Measurements from ENCODE around the gene NCKAP5. TPM values are rescaled to one million over a fixed set of nuclear protein-coding genes. Genes with fewer than 3 reads are reported as not detected.

Gene NCKAP5
- total RNA-seq, 2 experiments from 2014 or later, result not detected

- no peak overlapping the region for H3K27ac Mint-ChIP-seq
These were observed 121.0 kb downstream of the NCKAP5 start for GRCh38 chr2:133447303-133447702.

GRCh38 chr2:133444465-133444864 is 123.8 kb downstream of the NCKAP5 start:
- Mint-ChIP-seq H3K4me3 (no peak overlapping the region), H3K36me3 (ENCODE audit: low read depth) (no peaks in the 10 kb centered on the region), H3K27ac (no peak overlapping the region), H3K27me3 (no peaks in the 10 kb centered on the region), H3K9me3 (no peaks in the 10 kb centered on the region), H3K4me1 (ENCODE audit: low read depth) (no peaks in the 10 kb centered on the region)
- intact Hi-C loops (cut with micrococcal nuclease), result no loop called here
- ChIA-PET CTCF (no interaction called here), POLR2A (no interaction called here)
- DNase-seq (no peak), ATAC-seq (no peak)
- TF ChIP-seq CTCF (IDR thresholded peaks at IDR 0.05), result no peak

More at GRCh38 chr2:133447303-133447702, 121.0 kb downstream of the NCKAP5 start:
- DNase-seq (no peak), ATAC-seq (no peak)
- POLR2A ChIA-PET, result no interaction called here
- no peaks in the 10 kb centered on the region for H3K4me1 Mint-ChIP-seq (ENCODE audit: low read depth)
- no peaks in the 10 kb centered on the region for H3K27me3 Mint-ChIP-seq
- H3K9me3 Mint-ChIP-seq, result no peaks in the 10 kb centered on the region
- CTCF ChIA-PET, result interaction anchor here (0.6 kb wide), 1 partner anchor 14 kb away, joined by 3 read pairs; no protein-coding TSS in a partner anchor
- intact Hi-C loops (cut with micrococcal nuclease), result no loop called here
- H3K4me3 Mint-ChIP-seq, result no peak overlapping the region
- no peak for TF ChIP-seq CTCF (IDR thresholded peaks at IDR 0.05)
- H3K36me3 Mint-ChIP-seq (ENCODE audit: low read depth), result no peaks in the 10 kb centered on the region

GRCh38 chr2:133442393-133442792 is 125.9 kb downstream of the NCKAP5 start:
- Mint-ChIP-seq H3K4me3 (no peak overlapping the region), H3K27me3 (no peaks in the 10 kb centered on the region), H3K27ac (no peak overlapping the region), H3K4me1 (ENCODE audit: low read depth) (no peaks in the 10 kb centered on the region), H3K9me3 (no peaks in the 10 kb centered on the region), H3K36me3 (ENCODE audit: low read depth) (no peaks in the 10 kb centered on the region)
- no peak for TF ChIP-seq CTCF (IDR thresholded peaks at IDR 0.05)
- ATAC-seq (no peak), DNase-seq (no peak)
- intact Hi-C loops (cut with micrococcal nuclease), result no loop called here
- POLR2A ChIA-PET, result no interaction called here
- CTCF ChIA-PET, result no interaction called here

- no peaks in the 10 kb centered on the region for H3K9me3 Mint-ChIP-seq
- no peaks in the 10 kb centered on the region for H3K36me3 Mint-ChIP-seq (ENCODE audit: low read depth)
- TF ChIP-seq CTCF (IDR thresholded peaks at IDR 0.05), result no peak
- ChIA-PET CTCF (no interaction called here), POLR2A (no interaction called here)
- intact Hi-C loops (cut with micrococcal nuclease), result no loop called here
- no peaks in the 10 kb centered on the region for H3K4me1 Mint-ChIP-seq (ENCODE audit: low read depth)
- no peak overlapping the region for H3K4me3 Mint-ChIP-seq
- no peaks in the 10 kb centered on the region for H3K27me3 Mint-ChIP-seq
- no peak for DNase-seq
- H3K27ac Mint-ChIP-seq, result no peak overlapping the region
- ATAC-seq, result no peak
These were observed 128.7 kb downstream of the NCKAP5 start for GRCh38 chr2:133439565-133439920.

- CTCF ChIA-PET, result no interaction called here
- POLR2A ChIA-PET, result no interaction called here
- H3K36me3 Mint-ChIP-seq (ENCODE audit: low read depth), result no peaks in the 10 kb centered on the region
- H3K9me3 Mint-ChIP-seq, result no peaks in the 10 kb centered on the region
- DNase-seq (no peak), ATAC-seq (no peak)
- H3K4me1 Mint-ChIP-seq (ENCODE audit: low read depth), result no peaks in the 10 kb centered on the region
- no peaks in the 10 kb centered on the region for H3K27me3 Mint-ChIP-seq
- no peak for TF ChIP-seq CTCF (IDR thresholded peaks at IDR 0.05)
- no peak overlapping the region for H3K27ac Mint-ChIP-seq
- intact Hi-C loops (cut with micrococcal nuclease), result no loop called here
- H3K4me3 Mint-ChIP-seq, result no peak overlapping the region
These were observed 129.3 kb downstream of the NCKAP5 start for GRCh38 chr2:133438848-133439564.
